Measurements from ENCODE around the gene ZNF582. TPM values are rescaled to one million over a fixed set of nuclear protein-coding genes. Genes with fewer than 3 reads are reported as not detected.

The ZNF582 gene
- polyA plus RNA-seq, 1 donor from 2014 or later, result 7.3 TPM

- no peaks in the 10 kb centered on the region for H3K4me1 Mint-ChIP-seq
- H3K4me3 Mint-ChIP-seq, result no peak overlapping the region
- H3K27ac Mint-ChIP-seq, result no peak overlapping the region
- peaks cover 0 to 5% (median 0%) of the 10 kb centered on the region in 3 donors for H3K9me3 Mint-ChIP-seq
- no peaks in the 10 kb centered on the region for H3K27me3 Mint-ChIP-seq
- peaks cover 1% of the 10 kb centered on the region for H3K36me3 Mint-ChIP-seq
Measured at GRCh38 chr19:56333506-56333905, 59.8 kb downstream of the ZNF582 start.

Other genes starting within 250 kb of the ZNF582 start
- not detected for gene GALP, start 217.5 kb downstream of the ZNF582 start, polyA plus RNA-seq
- gene ZSCAN5B, start 195.8 kb downstream of the ZNF582 start, polyA plus RNA-seq, result 0.10 TPM
- gene ZSCAN5C, start 191.3 kb downstream of the ZNF582 start, polyA plus RNA-seq, result not detected
- not detected for gene EDDM13, start 120.8 kb downstream of the ZNF582 start, polyA plus RNA-seq
- 7.0 TPM for gene ZSCAN5A, start 78.7 kb downstream of the ZNF582 start, polyA plus RNA-seq
- 10.1 TPM for gene ZNF583, start 10.8 kb upstream of the ZNF582 start, polyA plus RNA-seq
- 0.74 TPM for gene ZNF667, start 83.8 kb upstream of the ZNF582 start, polyA plus RNA-seq
- gene ZNF471, start 114.3 kb upstream of the ZNF582 start, polyA plus RNA-seq, result 0.14 TPM
- gene ZFP28, start 145.4 kb upstream of the ZNF582 start, polyA plus RNA-seq, result 1.1 TPM
- gene ZNF470, start 173.9 kb upstream of the ZNF582 start, polyA plus RNA-seq, result 2.1 TPM
- gene ZNF71, start 201.8 kb upstream of the ZNF582 start, polyA plus RNA-seq, result 11.1 TPM
- not detected for gene SMIM17, start 249.6 kb upstream of the ZNF582 start, polyA plus RNA-seq

All from IgD-negative memory B cell (primary cell).